ENCODE measurements around the gene IARS2.
A peak's percentile ranks its signal among the peaks of the same experiment; 100 is the strongest.

Gene IARS2

GRCh38 chr1:220094016-220094911 is at the start of gene IARS2:
Gene IARS2 (plus strand): TSS chr1:220094132. CDS start chr1:220094217, 85 bp downstream.
- TF ChIP-seq, protein P1, sequence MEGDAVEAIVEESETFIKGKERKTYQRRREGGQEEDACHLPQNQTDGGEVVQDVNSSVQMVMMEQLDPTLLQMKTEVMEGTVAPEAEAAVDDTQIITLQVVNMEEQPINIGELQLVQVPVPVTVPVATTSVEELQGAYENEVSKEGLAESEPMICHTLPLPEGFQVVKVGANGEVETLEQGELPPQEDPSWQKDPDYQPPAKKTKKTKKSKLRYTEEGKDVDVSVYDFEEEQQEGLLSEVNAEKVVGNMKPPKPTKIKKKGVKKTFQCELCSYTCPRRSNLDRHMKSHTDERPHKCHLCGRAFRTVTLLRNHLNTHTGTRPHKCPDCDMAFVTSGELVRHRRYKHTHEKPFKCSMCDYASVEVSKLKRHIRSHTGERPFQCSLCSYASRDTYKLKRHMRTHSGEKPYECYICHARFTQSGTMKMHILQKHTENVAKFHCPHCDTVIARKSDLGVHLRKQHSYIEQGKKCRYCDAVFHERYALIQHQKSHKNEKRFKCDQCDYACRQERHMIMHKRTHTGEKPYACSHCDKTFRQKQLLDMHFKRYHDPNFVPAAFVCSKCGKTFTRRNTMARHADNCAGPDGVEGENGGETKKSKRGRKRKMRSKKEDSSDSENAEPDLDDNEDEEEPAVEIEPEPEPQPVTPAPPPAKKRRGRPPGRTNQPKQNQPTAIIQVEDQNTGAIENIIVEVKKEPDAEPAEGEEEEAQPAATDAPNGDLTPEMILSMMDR (IDR thresholded peaks at IDR 0.05; ENCODE audit: borderline replicate concordance, insufficient read depth, low read depth, low read length), result no peak
- peak within 1 kb of the TSS; percentile 91 for H3K4me3 ChIP-seq (ENCODE audit: low read depth, low read length)

DNA sequence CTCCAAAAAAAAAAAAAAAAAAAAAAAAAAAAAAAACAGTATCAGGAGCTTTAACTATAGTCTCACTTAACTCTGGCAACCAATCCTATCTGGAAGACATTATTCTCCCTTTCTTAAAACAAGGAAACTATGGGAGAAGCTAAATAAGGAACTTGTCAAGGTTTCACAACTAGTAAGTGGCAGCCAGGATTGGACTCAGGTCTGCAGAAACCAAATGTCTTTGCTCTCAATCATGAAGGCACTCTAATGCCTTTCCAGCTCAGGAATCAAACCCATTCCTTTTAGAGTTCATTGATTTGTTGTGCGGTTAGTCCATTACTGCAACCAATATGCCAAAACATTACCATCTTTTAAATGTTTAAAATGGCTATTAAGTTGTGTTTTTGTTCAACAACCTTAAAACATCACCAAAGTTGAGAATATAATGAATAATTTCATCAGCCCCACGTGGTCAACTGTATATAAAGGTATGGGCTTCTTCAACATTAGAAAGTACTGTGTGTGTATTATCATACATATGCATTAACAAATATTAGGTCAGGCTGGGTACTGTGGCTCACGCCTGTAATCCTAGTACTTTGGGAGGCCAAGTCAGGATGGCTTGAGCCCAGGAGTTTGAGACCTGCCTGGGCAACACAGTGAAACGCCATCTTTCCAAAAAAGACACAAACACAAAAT is 49.1 kb upstream of the IARS2 start:
- peak overlapping the region; percentile 83 for H3K4me3 ChIP-seq (ENCODE audit: low read depth, low read length)
- TF ChIP-seq, protein P1 (IDR thresholded peaks at IDR 0.05; ENCODE audit: borderline replicate concordance, insufficient read depth, low read depth, low read length), result no peak

GRCh38 chr1:220045356-220046051 is 48.4 kb upstream of the IARS2 start:
- TF ChIP-seq, protein P1 (IDR thresholded peaks at IDR 0.05; ENCODE audit: borderline replicate concordance, insufficient read depth, low read depth, low read length), result no peak
- peak overlapping the region; percentile 83 for H3K4me3 ChIP-seq (ENCODE audit: low read depth, low read length)

GRCh38 chr1:220046052-220046930 is 47.6 kb upstream of the IARS2 start, which contains the start of gene EPRS1:
Gene EPRS1 (minus strand): TSS chr1:220046505. CDS start chr1:220046388, 117 bp downstream.
- H3K4me3 ChIP-seq (ENCODE audit: low read depth, low read length), result peak within 1 kb of the TSS; percentile 83
- TF ChIP-seq, protein P1 (IDR thresholded peaks at IDR 0.05; ENCODE audit: borderline replicate concordance, insufficient read depth, low read depth, low read length), result peak; percentile 78

DNA sequence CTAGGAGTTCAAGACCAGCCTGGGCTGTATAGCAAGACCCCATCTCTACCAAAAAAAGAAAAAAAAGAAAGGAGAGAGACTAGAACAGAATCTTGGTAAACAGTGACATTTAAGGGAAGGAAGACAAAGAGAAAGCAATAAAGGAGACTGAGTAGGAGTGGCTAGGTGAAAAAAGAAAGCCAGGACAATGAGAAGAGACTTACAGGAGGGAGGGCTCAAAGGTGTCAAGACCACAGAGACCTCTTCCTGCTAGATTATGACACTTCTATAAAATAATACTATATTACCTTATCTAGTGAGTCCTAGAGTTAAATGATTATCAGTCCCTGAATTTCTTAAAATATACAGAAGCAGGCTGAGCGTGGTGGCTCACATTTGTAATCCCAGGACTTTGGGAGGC is 37.6 kb upstream of the IARS2 start:
- TF ChIP-seq, protein P1 (IDR thresholded peaks at IDR 0.05; ENCODE audit: borderline replicate concordance, insufficient read depth, low read depth, low read length), result no peak
- H3K4me3 ChIP-seq (ENCODE audit: low read depth, low read length), result no peak overlapping the region

DNA sequence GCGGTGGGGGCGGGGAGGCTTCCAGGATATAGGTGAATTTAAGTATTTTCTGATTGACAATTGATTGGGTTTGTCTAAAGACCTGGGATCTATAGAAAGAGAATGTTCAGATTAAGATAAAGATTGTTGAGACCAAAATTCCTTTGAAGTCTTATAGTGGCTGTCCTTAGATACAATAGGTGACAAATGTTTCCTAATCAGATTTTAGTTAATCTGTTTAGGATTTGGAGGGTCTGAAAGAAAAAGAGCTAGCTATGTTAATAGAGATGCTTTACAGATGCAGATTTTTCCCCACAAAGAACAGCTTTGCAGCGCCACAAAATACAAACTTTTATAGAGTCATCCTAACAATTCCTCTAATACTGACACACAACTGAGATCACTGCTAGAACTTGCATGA is 33.1 kb upstream of the IARS2 start:
- TF ChIP-seq, protein P1 (IDR thresholded peaks at IDR 0.05; ENCODE audit: borderline replicate concordance, insufficient read depth, low read depth, low read length), result no peak
- no peak overlapping the region for H3K4me3 ChIP-seq (ENCODE audit: low read depth, low read length)
